H1 (cell line): Measurements from ENCODE around the gene ZNF575. TPM values are rescaled to one million over a fixed set of nuclear protein-coding genes. Genes with fewer than 3 reads are reported as not detected.
A peak's percentile ranks its signal among the peaks of the same experiment; 100 is the strongest.

Experiments used
- CTCF ChIA-PET: fragments of 300-600 bp; sonication (Branson Sonifier 250); formaldehyde crosslinking; loops from one replicate; lab custom pipeline; 2021; ENCODE audit not compliant: partially characterized antibody; lab: Charles Lee
- POLR2A ChIA-PET: fragments of 300-600 bp; sonication (Branson Sonifier 250); formaldehyde crosslinking; loops from one replicate; lab custom pipeline; 2021; ENCODE audit warnings: inconsistent platforms; ENCODE audit not compliant: partially characterized antibody; lab: Charles Lee
- DNase-seq, 2 experiments: peaks; one replicate each; pipeline versions ENCODE4 v3.0.0 to v3.0.0-alpha.2; 2010 to 2022; ENCODE audit warnings: low spot score in 2 of 2, low read depth in 1 of 2, mixed read lengths in 1 of 2
- FAIRE-seq: peaks from 2 replicates; lab custom pipeline; 2011; peaks lifted over from hg19 to GRCh38; lab: Jason Lieb, UNC
- H2AFZ ChIP-seq: 2 replicates; pipeline ENCODE4 v1.8.1; 2012; ENCODE audit warnings: low read length, inconsistent platforms
- H2AK5ac ChIP-seq: 2 replicates; pipeline ENCODE4 v1.6.1; 2013; ENCODE audit warnings: low read depth, low read length
- H2BK120ac ChIP-seq: replicated peaks from 2 replicates; pipeline ENCODE3; 2013; ENCODE audit warnings: low read depth, low read length, inconsistent platforms
- H2BK12ac ChIP-seq: 2 replicates; pipeline ENCODE4 v1.6.1; 2013; ENCODE audit warnings: low read depth, low read length
- H2BK15ac ChIP-seq: 2 replicates; pipeline ENCODE4 v1.6.1; 2013; ENCODE audit warnings: low read length
- H2BK20ac ChIP-seq: 2 replicates; pipeline ENCODE4 v1.6.1; 2013; ENCODE audit warnings: low read length
- H2BK5ac ChIP-seq: 2 replicates; pipeline ENCODE4 v1.6.1; 2013; ENCODE audit warnings: low read depth, low read length
- H3K14ac ChIP-seq: 2 replicates; pipeline ENCODE4 v1.6.1; 2013; ENCODE audit warnings: inconsistent platforms; ENCODE audit not compliant: insufficient read length
- H3K18ac ChIP-seq: 2 replicates; pipeline ENCODE4 v1.6.1; 2013; ENCODE audit warnings: low read length; ENCODE audit errors: extremely low read depth
- H3K23ac ChIP-seq: 2 replicates; pipeline ENCODE4 v1.6.1; 2013; ENCODE audit warnings: inconsistent platforms; ENCODE audit not compliant: insufficient read length
- H3K23me2 ChIP-seq: 2 replicates; pipeline ENCODE4 v1.6.1; 2013; ENCODE audit warnings: low read depth, low read length
- H3K27ac ChIP-seq: 2 replicates; pipeline ENCODE4 v1.6.1; 2011; ENCODE audit warnings: low read depth, low read length, inconsistent platforms
- H3K27me3 ChIP-seq, 4 experiments: replicated peaks in 1 of 4; 1 replicate in 1 of 4; 2 replicates in 3 of 4; pipeline versions ENCODE4 v1.6.1 to v1.8.1; 2011 to 2013; ENCODE audit warnings: low read length in 3 of 4, mild to moderate bottlenecking in 3 of 4, inconsistent platforms in 2 of 4, mixed read lengths in 2 of 4, moderate library complexity in 1 of 4; ENCODE audit not compliant: control insufficient read depth in 3 of 4, insufficient read depth in 3 of 4; ENCODE audit errors: extremely low read depth in 1 of 4
- H3K36me3 ChIP-seq, 4 experiments: 2 replicates each; pipeline versions ENCODE4 v1.6.1 to v1.8.1; 2011 to 2013; ENCODE audit warnings: mild to moderate bottlenecking in 4 of 4, low read length in 3 of 4, moderate library complexity in 2 of 4, control low read depth in 1 of 4, inconsistent platforms in 1 of 4; ENCODE audit not compliant: insufficient read depth in 4 of 4, control insufficient read depth in 2 of 4
- H3K4ac ChIP-seq: replicated peaks from 2 replicates; pipeline ENCODE3; 2013; ENCODE audit warnings: low read length, low read depth, mixed read lengths, inconsistent platforms; ENCODE audit not compliant: insufficient read length
- H3K4me1 ChIP-seq, 4 experiments: replicated peaks in 1 of 4; 1 replicate in 1 of 4; 2 replicates in 3 of 4; pipeline versions ENCODE4 v1.6.1 to v1.8.1; 2011 to 2013; ENCODE audit warnings: low read length in 3 of 4, inconsistent platforms in 2 of 4, mixed read lengths in 1 of 4; ENCODE audit not compliant: insufficient read depth in 4 of 4, control insufficient read depth in 3 of 4
- H3K4me2 ChIP-seq, 2 experiments: 2 replicates each; pipeline versions ENCODE4 v1.6.1 to v1.8.1; 2011 to 2013; ENCODE audit warnings: low read depth in 2 of 2, low read length in 2 of 2, control low read depth in 1 of 2, inconsistent platforms in 1 of 2, mild to moderate bottlenecking in 1 of 2; ENCODE audit not compliant: insufficient read depth in 1 of 2
- H3K4me3 ChIP-seq, 4 experiments: fragments of 200-600, 300-600 bp in 1 of 4; sonication (generic), shearing (Covaris generic), sonication (Bioruptor Twin) in 1 of 4; 2 replicates each; pipeline versions ENCODE4 v1.5.1 to v1.8.1; 2011 to 2016; ENCODE audit warnings: low read length in 4 of 4, low read depth in 3 of 4, control low read depth in 2 of 4, inconsistent platforms in 2 of 4, mild to moderate bottlenecking in 2 of 4, mixed read lengths in 1 of 4, moderate library complexity in 1 of 4; ENCODE audit not compliant: insufficient read depth in 2 of 4; ENCODE audit errors: extremely low read depth in 1 of 4
- H3K56ac ChIP-seq: replicated peaks from 2 replicates; pipeline ENCODE3; 2013; ENCODE audit warnings: low read depth, mild to moderate bottlenecking, mixed read lengths, low read length, inconsistent platforms; ENCODE audit not compliant: insufficient read length
- H3K79me1 ChIP-seq: 2 replicates; pipeline ENCODE4 v1.6.1; 2013; ENCODE audit warnings: low read depth, low read length, control low read depth
- H3K79me2 ChIP-seq, 2 experiments: 2 replicates each; pipeline versions ENCODE4 v1.6.1 to v1.8.1; 2012 to 2013; ENCODE audit warnings: low read length in 2 of 2, mild to moderate bottlenecking in 2 of 2, inconsistent platforms in 1 of 2; ENCODE audit not compliant: insufficient read depth in 2 of 2, control insufficient read depth in 1 of 2
- H3K9ac ChIP-seq, 4 experiments: replicated peaks in 1 of 4; 1 replicate in 1 of 4; 2 replicates in 3 of 4; pipeline versions ENCODE4 v1.6.1 to v1.8.1; 2011 to 2013; ENCODE audit warnings: low read depth in 3 of 4, low read length in 3 of 4, control low read depth in 2 of 4, mild to moderate bottlenecking in 2 of 4, moderate library complexity in 2 of 4, inconsistent platforms in 1 of 4; ENCODE audit errors: extremely low read depth in 1 of 4
- H3K9me3 ChIP-seq, 2 experiments: 2 replicates each; pipeline versions ENCODE4 v1.6.1 to v1.8.1; 2012 to 2013; ENCODE audit warnings: mild to moderate bottlenecking in 2 of 2, moderate library complexity in 2 of 2, control low read depth in 1 of 2, inconsistent platforms in 1 of 2, low read depth in 1 of 2, low read length in 1 of 2, mixed read lengths in 1 of 2; ENCODE audit not compliant: insufficient read depth in 2 of 2
- H4K20me1 ChIP-seq, 2 experiments: replicated peaks in 1 of 2; 2 replicates each; pipeline versions ENCODE3 to v1.8.1; 2011 to 2013; ENCODE audit warnings: inconsistent platforms in 2 of 2, low read length in 2 of 2, mild to moderate bottlenecking in 1 of 2; ENCODE audit not compliant: insufficient read depth in 2 of 2, control insufficient read depth in 1 of 2
- H4K5ac ChIP-seq: 2 replicates; pipeline ENCODE4 v1.6.1; 2013; ENCODE audit warnings: low read length, low read depth, mixed read lengths, inconsistent platforms; ENCODE audit not compliant: insufficient read length
- H4K8ac ChIP-seq: 2 replicates; pipeline ENCODE4 v1.8.0; 2013; ENCODE audit warnings: mild to moderate bottlenecking, moderate library complexity, low read length, inconsistent platforms; ENCODE audit not compliant: insufficient read depth; ENCODE audit errors: extremely low read depth
- H4K91ac ChIP-seq: replicated peaks from 2 replicates; pipeline ENCODE3; 2013; ENCODE audit warnings: low read length, mixed read lengths, inconsistent platforms; ENCODE audit not compliant: insufficient read length
- CBX5 ChIP-seq: fragments of 300-800, 300-1000 bp; sonication (generic); IDR thresholded peaks from 2 replicates; pipeline ENCODE4 v1.7.1; 2016; ENCODE audit warnings: antibody characterized with exemption, low read length, low read depth
- CHD1 ChIP-seq: IDR thresholded peaks from 2 replicates; pipeline ENCODE4 v1.6.1; 2012; ENCODE audit warnings: low read depth, low read length, improper control_type of control experiment
- CTCF ChIP-seq, 3 experiments: IDR thresholded peaks; 1 replicate in 2 of 3; 2 replicates in 1 of 3; pipeline versions ENCODE4 v1.5.1 to v1.6.1; 2011; ENCODE audit warnings: low read length in 3 of 3, mild to moderate bottlenecking in 3 of 3, inconsistent platforms in 2 of 3, low read depth in 1 of 3, moderate library complexity in 1 of 3; ENCODE audit not compliant: insufficient read depth in 1 of 3; ENCODE audit errors: control extremely low read depth in 1 of 3
- NANOG ChIP-seq: IDR thresholded peaks from 2 replicates; pipeline ENCODE4 v1.6.1; 2011; ENCODE audit warnings: low read length, low read depth, mild to moderate bottlenecking, inconsistent platforms; ENCODE audit not compliant: insufficient read depth, poor library complexity, severe bottlenecking
- PHF8 ChIP-seq: fragments of 200-600 bp; sonication (generic); conservative IDR thresholded peaks from 2 replicates; pipeline ENCODE4 v1.7.1; 2012; ENCODE audit warnings: low read depth, mild to moderate bottlenecking, inconsistent platforms, low read length, moderate library complexity
- RAD21 ChIP-seq, 2 experiments: IDR thresholded peaks in 1 of 2; conservative IDR thresholded peaks in 1 of 2; 2 replicates each; pipeline ENCODE4 v1.6.1; 2011; ENCODE audit warnings: low read depth in 2 of 2, low read length in 2 of 2, improper control_type of control experiment in 1 of 2, inconsistent platforms in 1 of 2, mild to moderate bottlenecking in 1 of 2, moderate library complexity in 1 of 2
- RBBP5 ChIP-seq: IDR thresholded peaks from 2 replicates; pipeline ENCODE4 v1.7.1; 2012; ENCODE audit warnings: low read depth, mild to moderate bottlenecking, inconsistent platforms, low read length, moderate library complexity, borderline replicate concordance
- RNF2 ChIP-seq: fragments of 200-900, 300-1000 bp; sonication (generic); IDR thresholded peaks from 2 replicates; pipeline ENCODE4 v1.7.1; 2016; ENCODE audit warnings: borderline replicate concordance, low read depth, mild to moderate bottlenecking, antibody characterized with exemption, low read length; ENCODE audit not compliant: poor library complexity, severe bottlenecking; ENCODE audit errors: missing control alignments
- SP2 ChIP-seq: IDR thresholded peaks from 2 replicates; pipeline ENCODE4 v1.6.1; 2012; ENCODE audit warnings: mild to moderate bottlenecking, low read length, inconsistent platforms
- YY1 ChIP-seq: IDR thresholded peaks from 2 replicates; pipeline ENCODE4 v1.6.1; 2011; ENCODE audit warnings: low read depth, mild to moderate bottlenecking, low read length
- WGBS, 2 experiments: shearing (Covaris generic) in 1 of 2; methylation state at CpG; one replicate each; pipeline versions ENCODE4 v1.1.6 to v1.1.7; 2013 to 2015; ENCODE audit warnings: low lambda C conversion rate in 2 of 2, mixed read lengths in 2 of 2, inconsistent platforms in 1 of 2, low coverage in 1 of 2, missing lambda C conversion rate in 1 of 2; ENCODE audit not compliant: insufficient replicate concordance in 2 of 2, insufficient coverage in 1 of 2, insufficient read length in 1 of 2; ENCODE audit errors: extremely low coverage in 1 of 2, missing lambda C conversion rate in 1 of 2; 5-methylcytosine and 5-hydroxymethylcytosine counted together
- polyA plus RNA-seq, 7 experiments: library from polyadenylated mRNA; depleted of rRNA in 3 of 7; stranded (reverse) in 5 of 7; unstranded in 2 of 7; fragments of >200 nt in 5 of 7; fragments of 200-250 nt in 2 of 7; gene quantifications; 1 replicate in 5 of 7; 2 replicates in 1 of 7; 4 replicates in 1 of 7; pipeline versions ENCODE4 v1.2.1 to v1.2.3, GENCODE V29; 2011 to 2013; ENCODE audit warnings: missing spikeins in 2 of 7, mixed read lengths in 2 of 7
- total RNA-seq: library from RNA; stranded (reverse); fragmentation: NEBNext Ultra II Directional; extraction: Animal tissue kit (Norgen Biotek cat#: 25700); gene quantifications from 2 replicates; pipeline ENCODE4 v1.2.1, GENCODE V29; 2021

The ZNF575 gene
- total and polyA plus RNA-seq, 2 of the 8 experiments (the other 6 are each of a cell fraction or from before 2014, with no cell fraction given) = 0.05 TPM; not detected in 1

- no peak overlapping the region for H3K56ac ChIP-seq
- ChIA-PET POLR2A (interaction anchor here (1.1 to 1.6 kb wide), 4 partner anchors 24 to 47 kb away, joined by 3 to 12 read pairs (median 3); partner anchors contain the start of genes IRGQ and ZNF576), CTCF (interaction anchor here (1.2 to 9.3 kb wide), 5 partner anchors 13 to 80 kb away, joined by 3 to 82 read pairs (median 8); no protein-coding TSS in a partner anchor)
- H2BK15ac ChIP-seq = no peak overlapping the region
- no peaks in the 10 kb centered on the region for H3K9me3 ChIP-seq
- no peak overlapping the region for H2AK5ac ChIP-seq
- 88% methylated on average over 3 of the region's 3 CpGs; no CpG with 5 or more reads in 1 of the 2 experiments for WGBS, 2 experiments
- H3K4me3 ChIP-seq = 0 out of 8 replicates have a peak overlapping the region, but pooled peaks of 1 of the 4 experiments have one; percentile 1
- H2AFZ ChIP-seq = no peak overlapping the region
- no peak overlapping the region for H3K14ac ChIP-seq
- H3K18ac ChIP-seq = no peak overlapping the region
- peaks cover 9% of the 10 kb centered on the region for H3K23me2 ChIP-seq
- no peak overlapping the region for H4K91ac ChIP-seq
- no peak overlapping the region for H2BK5ac ChIP-seq
- no peak overlapping the region for H3K23ac ChIP-seq
- peaks cover 0 to 10% of the 10 kb centered on the region in 2 experiments; a peak in 2 of 4 replicates for H3K79me2 ChIP-seq
- H3K4me1 ChIP-seq = peaks cover 0 to 17% (median 10%) of the 10 kb centered on the region in 4 experiments; a peak in 6 of 7 replicates
- H3K4ac ChIP-seq = no peak overlapping the region
- H3K79me1 ChIP-seq = peaks cover 7% of the 10 kb centered on the region
- H2BK20ac ChIP-seq = no peak overlapping the region
- no peak overlapping the region for H2BK120ac ChIP-seq
- no peak overlapping the region for H3K27ac ChIP-seq
- no peak overlapping the region for H2BK12ac ChIP-seq
- FAIRE-seq (no peak), DNase-seq (no peak)
- H3K4me2 ChIP-seq = no peak overlapping the region
- H4K20me1 ChIP-seq = peaks cover 0 to 4% of the 10 kb centered on the region in 2 experiments
- no peak overlapping the region for H4K8ac ChIP-seq
- H3K27me3 ChIP-seq = no peaks in the 10 kb centered on the region
- H3K9ac ChIP-seq = no peak overlapping the region
- no peaks in the 10 kb centered on the region; a peak in 2 of 8 replicates for H3K36me3 ChIP-seq
- H4K5ac ChIP-seq = no peak overlapping the region
- TF ChIP-seq CTCF (IDR thresholded peaks at IDR 0.05; ENCODE audit: control extremely low read depth in 1 of 3, insufficient read depth in 1 of 3, low read depth in 1 of 3, low read length in 3 of 3) (no peak), RBBP5 (no peak), RAD21 (IDR thresholded peaks at IDR 0.05 in 1 of 2, conservative IDR thresholded peaks at IDR 0.05 in 1 of 2; ENCODE audit: low read depth in 2 of 2, low read length in 2 of 2) (no peak), PHF8 (no peak), NANOG (no peak), CBX5 (no peak), RNF2 (no peak), CHD1 (no peak), YY1 (no peak), SP2 (no peak)
These were observed 39.2 kb downstream of the ZNF575 start for GRCh38 chr19:43572171-43572588.
